Progenitor cell of endocrine pancreas (in vitro differentiated cells): ENCODE data around the gene CALN1. TPM values are rescaled to one million over a fixed set of nuclear protein-coding genes. Genes with fewer than 3 reads are reported as not detected.

ENCODE experiments used
- DNase-seq: peaks from one replicate; pipeline ENCODE4 v3.0.0; 2021; ENCODE audit warnings: low spot score; ENCODE audit not compliant: unreplicated experiment
- H3K27ac Mint-ChIP-seq: 2 replicates; pipeline ENCODE4 v1.8.0; 2021; ENCODE audit warnings: mild to moderate bottlenecking, moderate library complexity, mixed read lengths
- H3K27me3 Mint-ChIP-seq: 2 replicates; pipeline ENCODE4 v1.8.0; 2021; ENCODE audit warnings: mixed read lengths
- H3K36me3 Mint-ChIP-seq: 2 replicates; pipeline ENCODE4 v1.8.0; 2022; ENCODE audit warnings: mixed read lengths; ENCODE audit not compliant: insufficient read depth
- H3K4me1 Mint-ChIP-seq: 2 replicates; pipeline ENCODE4 v1.8.0; 2021; ENCODE audit warnings: low read depth, mixed read lengths
- H3K4me3 Mint-ChIP-seq: 2 replicates; pipeline ENCODE4 v1.8.0; 2021; ENCODE audit warnings: low read depth, mild to moderate bottlenecking, moderate library complexity, mixed read lengths
- H3K9me3 Mint-ChIP-seq: 2 replicates; pipeline ENCODE4 v1.8.0; 2021; ENCODE audit warnings: low read depth, mixed read lengths
- CTCF ChIP-seq: fragments of 200-600 bp; sonication (generic); IDR thresholded peaks from one replicate; pipeline ENCODE4 v1.5.0; 2021; ENCODE audit warnings: antibody characterized with exemption, mild to moderate bottlenecking; ENCODE audit not compliant: unreplicated experiment
- total RNA-seq: library from RNA; stranded (reverse); gene quantifications from 2 replicates; pipeline ENCODE4 v1.2.1, GENCODE V29; 2021

The CALN1 gene
- total RNA-seq, 1 donor from 2014 or later = 0.79 TPM

GRCh38 chr7:72429316-72429715 lies 17.2 kb upstream of the CALN1 start:
- H3K27me3 Mint-ChIP-seq = peaks cover 3% of the 10 kb centered on the region
- H3K9me3 Mint-ChIP-seq = no peaks in the 10 kb centered on the region

GRCh38 chr7:72416846-72417245 lies 4.7 kb upstream of the CALN1 start:
- no peaks in the 10 kb centered on the region for H3K36me3 Mint-ChIP-seq
- H3K27ac Mint-ChIP-seq = no peak overlapping the region
- H3K4me3 Mint-ChIP-seq = no peak overlapping the region
- no peaks in the 10 kb centered on the region for H3K9me3 Mint-ChIP-seq
- H3K27me3 Mint-ChIP-seq = peaks cover under 1% of the 10 kb centered on the region
- no peaks in the 10 kb centered on the region for H3K4me1 Mint-ChIP-seq
- TF ChIP-seq CTCF = no peak
- DNase-seq = no peak

More at GRCh38 chr7:72429316-72429715, 17.2 kb upstream of the CALN1 start:
- Mint-ChIP-seq H3K36me3 (no peaks in the 10 kb centered on the region), H3K4me1 (peaks cover 3% of the 10 kb centered on the region), H3K4me3 (no peak overlapping the region), H3K27ac (no peak overlapping the region)
- TF ChIP-seq CTCF = no peak
- DNase-seq = no peak

GRCh38 chr7:72415586-72415985 lies 3.4 kb upstream of the CALN1 start:
- Mint-ChIP-seq H3K36me3 (no peaks in the 10 kb centered on the region), H3K4me3 (no peak overlapping the region), H3K9me3 (no peaks in the 10 kb centered on the region), H3K27me3 (peaks cover 3% of the 10 kb centered on the region), H3K4me1 (no peaks in the 10 kb centered on the region), H3K27ac (no peak overlapping the region)
- no peak for TF ChIP-seq CTCF
- DNase-seq = no peak

- H3K27ac Mint-ChIP-seq = no peak overlapping the region
- H3K4me3 Mint-ChIP-seq = no peak overlapping the region
- peaks cover 7% of the 10 kb centered on the region for H3K27me3 Mint-ChIP-seq
- no peak for TF ChIP-seq CTCF
- no peaks in the 10 kb centered on the region for H3K36me3 Mint-ChIP-seq
- H3K9me3 Mint-ChIP-seq = no peaks in the 10 kb centered on the region
- no peak for DNase-seq
- H3K4me1 Mint-ChIP-seq = no peaks in the 10 kb centered on the region
Measured at GRCh38 chr7:72413886-72414285, 1.7 kb upstream of the CALN1 start.

GRCh38 chr7:72413290-72413689 lies 1.2 kb upstream of the CALN1 start:
- no peaks in the 10 kb centered on the region for H3K36me3 Mint-ChIP-seq
- no peaks in the 10 kb centered on the region for H3K9me3 Mint-ChIP-seq
- peaks cover 7% of the 10 kb centered on the region for H3K27me3 Mint-ChIP-seq
- H3K4me3 Mint-ChIP-seq = no peak overlapping the region
- H3K27ac Mint-ChIP-seq = no peak overlapping the region
- H3K4me1 Mint-ChIP-seq = no peaks in the 10 kb centered on the region
- TF ChIP-seq CTCF = no peak
- DNase-seq = no peak
